ENCODE measurements around the gene KLHL25.
"Not testable (repeated sequence)": the region's sequence is repeated elsewhere in the genome, so short reads cannot be mapped to it uniquely, and the experiment has no call there.

KLHL25 gene

DNA sequence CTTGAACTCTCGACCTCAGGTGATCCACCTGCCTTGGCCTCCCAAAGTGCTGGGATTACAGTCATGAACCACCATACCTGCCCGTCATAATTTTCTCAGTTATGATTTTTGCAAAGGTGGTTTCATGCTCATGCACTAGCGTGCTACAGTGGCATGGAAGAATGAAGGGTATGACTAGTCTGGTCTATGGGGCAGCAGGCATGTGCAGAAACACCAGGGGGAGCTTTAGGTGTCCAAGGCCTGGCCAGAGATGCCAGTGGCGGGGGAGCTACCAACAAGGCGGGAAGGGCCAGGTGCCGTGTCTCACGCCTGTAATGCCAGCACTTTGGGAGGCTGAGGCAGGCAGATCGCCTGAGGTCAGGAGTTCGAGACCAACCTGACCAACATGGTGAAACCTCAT, 7.9 kb upstream of the KLHL25 start:
- DNase-seq: peak in 1 of 2 experiments; percentile 1

DNA sequence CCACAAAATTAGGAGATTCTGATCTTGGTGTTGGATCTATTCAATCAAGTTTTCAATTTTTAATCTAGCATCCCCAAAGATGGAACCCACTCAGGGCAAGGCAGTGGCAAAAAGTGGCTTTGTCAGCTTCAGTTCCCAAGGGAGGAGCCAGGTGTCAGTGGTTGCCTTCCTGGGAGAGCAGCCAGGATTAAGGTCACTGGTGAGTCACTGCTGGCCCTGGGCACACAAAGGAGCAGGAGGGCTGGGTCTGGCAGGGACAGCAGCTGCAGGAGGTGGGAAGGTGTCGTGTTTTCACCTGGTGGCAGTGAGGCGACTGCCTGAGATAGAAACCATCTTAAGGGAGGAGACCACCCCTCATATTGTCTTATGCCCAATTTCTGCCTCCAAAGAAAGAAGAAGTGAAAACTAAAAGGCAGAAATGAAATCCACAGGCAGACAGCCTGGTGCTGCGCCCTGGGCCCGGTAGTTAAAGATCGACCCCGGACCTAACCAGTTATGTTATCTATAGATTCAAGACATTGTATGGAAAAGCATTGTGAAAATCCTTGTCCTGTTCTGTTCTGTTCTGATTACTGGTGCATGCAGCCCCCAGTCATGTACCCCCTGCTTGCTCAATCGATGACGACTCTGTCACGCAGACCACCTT, 5.9 kb upstream of the KLHL25 start:
- DNase-seq: peak in 1 of 2 experiments; percentile 1

DNA sequence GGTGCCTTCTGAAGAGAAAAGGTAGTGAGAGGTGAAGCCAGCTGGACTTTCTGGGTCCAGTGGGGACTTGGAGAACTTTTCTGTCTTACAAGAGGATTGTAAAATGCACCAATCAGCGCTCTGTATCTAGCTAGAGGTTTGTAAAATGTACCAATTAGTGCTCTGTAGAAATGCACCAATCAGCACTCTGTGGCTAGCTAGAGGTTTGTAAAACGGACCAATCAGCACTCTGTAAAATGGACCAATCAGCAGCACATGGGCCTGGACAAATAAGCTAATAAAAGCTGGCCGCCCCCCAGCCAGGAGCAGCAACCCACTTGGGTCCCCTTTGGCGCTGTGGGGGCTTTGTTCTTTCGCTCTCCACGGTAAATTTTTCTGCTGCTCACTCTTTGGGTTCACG, 1.6 kb upstream of the KLHL25 start:
- DNase-seq: not testable (repeated sequence)

GRCh38 chr15:85795337-85796305, 896 bp upstream of the KLHL25 start:
- peak in 1 of 2 experiments; percentile 23 for DNase-seq

- DNase-seq: peak in 1 of 2 experiments; percentile 55
Observed at GRCh38 chr15:85793641-85794597, 806 bp downstream of the KLHL25 start.

GRCh38 chr15:85792912-85793590, 1.7 kb downstream of the KLHL25 start:
- DNase-seq: no peak

DNA sequence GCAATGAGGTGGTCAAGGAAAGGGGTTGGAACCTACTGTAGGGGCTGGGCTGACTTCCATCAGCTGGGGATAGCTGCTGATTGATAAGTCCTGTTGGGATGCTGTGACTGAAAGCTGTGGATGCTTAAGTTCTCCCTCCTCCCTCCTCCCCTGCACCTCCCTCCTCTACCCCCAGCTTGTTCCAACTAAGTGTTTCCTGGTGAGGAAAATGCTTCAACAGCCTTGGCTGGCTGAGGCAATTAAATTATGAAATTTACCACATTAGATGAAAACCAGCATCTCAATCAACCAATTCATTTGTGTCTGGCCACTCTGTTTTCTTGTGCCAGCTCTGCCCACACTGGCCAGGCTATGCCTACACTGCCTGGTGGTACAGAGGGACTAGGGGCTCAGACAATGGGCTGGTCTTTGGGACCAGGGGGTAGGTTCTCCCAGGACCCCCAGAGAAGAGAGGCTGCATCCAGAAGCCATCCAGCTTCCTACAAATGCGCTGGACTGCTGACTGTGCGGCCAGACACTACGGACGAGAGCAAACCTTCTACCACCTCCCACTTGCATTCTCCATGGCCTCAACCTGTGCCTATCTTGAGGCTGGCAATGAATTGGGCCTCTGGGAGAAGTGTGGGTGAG, 2.5 kb downstream of the KLHL25 start:
- DNase-seq: no peak

DNA sequence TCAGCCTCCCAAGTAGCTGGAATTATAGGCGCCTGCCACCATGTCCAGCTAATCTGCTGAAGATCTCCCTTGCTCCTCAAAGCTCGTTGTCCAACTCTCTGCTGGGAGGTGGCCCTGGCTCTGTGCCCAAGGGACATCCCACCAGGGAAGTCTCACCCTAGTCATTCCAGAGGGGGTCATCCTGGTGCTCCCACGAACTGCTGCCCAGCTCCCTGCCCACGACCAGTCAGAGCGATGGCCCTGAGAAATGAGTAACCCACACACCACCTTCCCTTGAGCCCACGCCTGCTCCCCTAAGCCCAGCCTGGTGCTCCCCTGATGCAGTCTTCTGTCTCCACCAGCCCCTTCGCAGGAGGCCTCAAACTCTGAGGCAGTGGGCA, 5.2 kb downstream of the KLHL25 start:
- no peak for DNase-seq

DNA sequence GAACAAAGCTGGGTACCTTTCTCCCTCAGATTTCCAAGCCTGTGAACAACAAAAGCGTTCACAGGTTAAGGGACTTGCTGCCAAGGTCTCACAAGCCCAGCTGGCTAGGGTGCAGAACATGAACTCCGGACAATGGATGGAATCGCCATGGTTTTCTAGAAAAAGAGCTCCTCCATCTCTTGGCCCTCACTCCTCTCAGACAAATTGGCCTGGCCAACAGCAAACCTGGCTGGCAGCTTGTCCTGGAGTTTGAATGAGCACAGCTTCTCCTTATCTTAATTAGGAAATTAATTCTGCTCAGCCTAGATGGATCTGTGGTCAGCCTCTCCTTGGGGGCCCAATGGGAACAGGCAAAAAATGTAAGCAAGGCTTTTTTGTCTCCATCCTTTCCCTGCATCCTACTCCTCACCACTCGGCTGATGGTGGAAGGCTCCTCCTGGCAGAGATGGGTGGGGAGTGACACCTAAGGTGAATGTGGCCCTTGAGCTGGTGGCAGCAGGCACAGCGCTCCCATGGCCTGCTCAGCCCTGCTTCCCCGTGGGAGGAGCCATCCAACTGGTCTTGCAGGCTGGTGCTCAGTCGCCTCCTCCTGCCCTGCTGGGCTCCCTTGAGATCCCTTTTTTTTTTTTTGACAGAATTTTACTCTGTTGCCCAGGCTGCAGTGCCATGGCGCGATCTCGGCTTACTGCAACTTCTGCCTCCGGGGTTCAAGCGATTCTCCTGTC, 5.8 kb downstream of the KLHL25 start:
- DNase-seq: peak; percentile 6 to 48

- DNase-seq: no peak
Observed at GRCh38 chr15:85786781-85787114, 8.0 kb downstream of the KLHL25 start.

GRCh38 chr15:85785887-85786780, 8.6 kb downstream of the KLHL25 start:
- DNase-seq: peak; percentile 52 to 71

DNA sequence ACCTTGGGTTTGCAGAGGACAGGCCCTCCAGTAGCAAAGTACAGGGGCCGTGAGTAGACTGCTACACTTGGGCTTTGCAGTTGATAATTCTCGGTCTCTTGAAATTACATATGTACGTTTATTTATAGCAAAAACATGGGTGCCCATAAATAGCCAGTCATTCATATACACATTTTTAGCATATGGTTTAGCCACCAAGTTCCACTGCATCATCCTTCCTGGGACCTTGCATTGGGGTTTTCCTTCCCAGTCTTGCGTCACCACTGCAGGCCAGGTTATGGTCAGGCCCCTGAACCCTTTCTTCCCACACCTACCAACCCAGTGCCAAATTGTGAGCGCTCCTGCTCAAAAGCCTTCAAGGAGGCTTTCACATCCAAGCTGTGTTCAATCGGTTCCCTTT, 12.7 kb downstream of the KLHL25 start:
- no peak for DNase-seq

DNA sequence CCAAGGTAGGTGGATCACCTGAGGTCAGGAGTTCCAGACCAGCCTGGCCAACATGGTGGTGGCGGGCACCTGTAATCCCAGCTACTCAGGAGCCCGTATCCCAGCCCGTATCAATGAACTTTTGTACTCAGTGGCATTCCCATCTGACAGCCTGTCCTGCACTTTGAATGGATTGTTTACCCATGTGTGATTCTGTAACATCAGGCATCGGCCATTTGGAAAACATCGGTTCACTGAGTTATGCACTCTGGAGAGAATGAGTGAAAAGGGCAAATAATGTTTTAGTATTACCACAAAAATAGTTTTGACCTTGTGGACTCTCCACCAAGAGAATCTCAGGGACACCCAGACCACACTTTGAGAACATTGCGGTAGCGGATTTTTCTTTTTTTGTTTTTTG, 13.6 kb downstream of the KLHL25 start:
- DNase-seq: no peak

GRCh38 chr15:85780225-85780985, 14.3 kb downstream of the KLHL25 start:
- no peak for DNase-seq

DNA sequence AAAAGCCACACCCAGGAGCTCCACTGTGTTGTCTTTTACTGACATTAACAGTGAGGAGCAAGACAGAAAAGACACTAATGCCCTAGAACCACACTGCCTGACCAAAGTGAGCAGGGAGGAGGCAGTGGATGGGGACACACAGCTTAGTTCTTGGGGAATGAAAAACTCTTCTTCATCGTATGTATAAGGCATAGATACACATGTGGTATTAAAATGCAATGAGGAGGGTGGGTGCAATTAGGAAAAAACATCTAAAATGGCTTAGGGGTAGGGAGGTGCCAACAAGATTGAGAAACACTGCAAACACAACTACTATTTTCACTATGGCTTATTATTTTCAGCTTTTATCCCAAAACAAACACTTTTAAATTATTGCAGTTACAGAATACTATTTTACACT, 15.5 kb downstream of the KLHL25 start:
- no peak for DNase-seq

- no peak for DNase-seq
Observed at GRCh38 chr15:85778107-85778776, 16.5 kb downstream of the KLHL25 start.

- DNase-seq: no peak
Observed at GRCh38 chr15:85777250-85778106, 17.2 kb downstream of the KLHL25 start.

GRCh38 chr15:85773970-85774369, 20.8 kb downstream of the KLHL25 start:
- DNase-seq: no peak
